Left cardiac atrium (tissue), 4 donors: ENCODE data around the gene MYL3. TPM values are rescaled to one million over a fixed set of nuclear protein-coding genes. Genes with fewer than 3 reads are reported as not detected.

ENCODE experiments used
- ATAC-seq, 2 donors: fragments of 200-7000 bp; cut with Tn5 transposase; one replicate each; pipeline ENCODE4 v1.9.1; 2020; ENCODE audit warnings: mild to moderate bottlenecking in 2 of 2, moderate library complexity in 2 of 2
- DNase-seq: peaks from one replicate; pipeline ENCODE4 v3.0.0-alpha.2; 2020
- intact Hi-C, 2 donors: fragments of 100-400 bp; cut with DNase I; formaldehyde crosslinking; loops; one replicate each; pipeline versions ENCODE4 v1.14.1 to v1.15.1; 2022 to 2023
- total RNA-seq, 2 donors: library from RNA; stranded (reverse); fragmentation: NEBNext Ultra II Directional; extraction: Animal tissue kit (Norgen Biotek cat#: 25700); gene quantifications; one replicate each; pipeline ENCODE4 v1.2.1, GENCODE V29; 2021
- donor health status: DM: no; HTN: yes; CAD: no.
- donor health status: DM: no; HTN: yes; CAD: no; lungs with severe emphysema.
- donor health status: DM: yes; HTN: yes; CAD: no.
- donor health status: Dilated cardiomyopathy.

MYL3 gene
- total RNA-seq, 2 donors from 2014 or later: 157 to 557 TPM

DNA sequence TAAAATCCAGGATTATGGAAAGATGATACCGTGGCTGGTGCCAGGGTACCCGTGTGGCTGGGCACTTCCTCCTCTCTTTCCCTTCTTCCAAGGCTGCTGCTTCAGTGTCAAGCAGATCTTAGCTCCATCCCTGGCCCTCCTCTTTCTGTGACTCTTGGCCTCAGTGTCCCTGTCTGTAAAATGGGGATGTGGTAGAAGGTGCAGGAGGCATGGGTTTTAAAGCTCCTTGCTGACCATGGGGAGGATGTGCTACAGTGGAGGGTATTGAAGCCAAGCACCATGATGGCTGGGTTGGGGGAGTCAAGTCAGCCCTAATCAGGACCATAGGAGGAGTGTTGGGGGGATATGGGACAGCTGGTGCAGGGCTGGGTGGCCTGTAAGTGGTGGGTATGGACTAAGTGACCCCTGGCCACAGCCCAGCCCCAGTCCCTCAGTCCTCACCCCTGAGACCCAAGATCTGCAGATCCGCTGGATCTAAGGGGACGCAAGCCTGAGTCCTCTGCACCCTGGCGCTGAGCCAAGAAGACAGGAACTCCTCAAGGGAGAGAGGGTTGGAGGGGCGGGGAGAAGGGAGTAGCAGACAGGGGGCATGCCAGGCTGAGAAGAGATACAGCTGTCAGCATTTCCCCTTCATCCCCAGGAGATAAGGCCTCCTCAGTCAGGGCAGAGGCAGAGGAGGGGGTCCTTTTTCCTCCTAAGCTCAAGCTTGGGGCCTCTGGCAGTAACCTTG is 26.3 kb upstream of the MYL3 start:
- ATAC-seq (no peak), DNase-seq (no peak)
- intact Hi-C loops: loop anchor here in 1 of 2 donors (5.0 kb wide), 1 partner anchor 42 kb away; no protein-coding TSS in a partner anchor

DNA sequence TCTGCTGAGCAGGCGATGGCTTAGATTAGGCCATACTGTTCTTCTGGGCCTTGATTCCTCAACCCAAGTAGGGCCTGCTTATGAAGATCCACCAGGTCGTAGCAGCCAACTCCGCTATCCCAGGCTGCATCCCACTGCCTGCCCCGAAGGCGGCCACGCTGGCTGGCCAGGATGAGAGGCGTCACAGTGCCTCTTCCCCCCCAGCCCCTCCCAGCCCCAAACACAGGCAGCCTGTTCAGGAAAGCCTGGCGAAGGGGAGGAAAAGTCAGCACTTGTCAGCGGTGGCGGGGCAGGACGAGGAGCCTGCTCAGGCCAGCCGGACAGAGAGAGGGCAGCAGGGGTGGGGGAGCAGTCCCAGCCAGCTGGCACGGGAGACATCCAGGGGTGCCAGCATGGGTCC is 25.5 kb upstream of the MYL3 start:
- intact Hi-C loops: no loop called here
- DNase-seq (no peak), ATAC-seq (no peak)

DNA sequence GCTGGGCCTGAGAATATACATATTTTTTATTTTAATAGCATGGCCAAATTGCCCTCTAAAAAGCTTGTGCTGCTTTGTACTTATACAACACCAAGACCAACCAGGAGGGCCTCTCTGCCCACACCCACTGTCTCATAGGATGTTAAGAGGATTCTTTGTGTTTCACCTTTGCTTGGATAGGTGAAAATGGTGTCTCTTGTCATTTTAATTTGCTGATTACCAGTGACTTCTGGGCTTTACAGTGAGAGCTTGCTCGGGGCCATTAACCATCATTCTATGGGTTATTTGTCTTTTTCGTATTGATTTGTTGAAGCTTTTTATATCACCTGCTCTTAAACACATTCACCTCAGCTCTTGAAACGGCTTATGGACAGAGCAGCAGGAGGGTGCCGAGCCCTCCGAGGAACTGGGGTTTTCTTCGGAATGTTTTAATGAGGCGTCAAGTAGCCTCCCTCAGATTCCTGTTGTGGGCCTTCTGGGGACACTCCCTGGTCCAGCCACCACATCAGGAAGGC is 24.8 kb upstream of the MYL3 start:
- DNase-seq (no peak), ATAC-seq (no peak)
- intact Hi-C loops: no loop called here

DNA sequence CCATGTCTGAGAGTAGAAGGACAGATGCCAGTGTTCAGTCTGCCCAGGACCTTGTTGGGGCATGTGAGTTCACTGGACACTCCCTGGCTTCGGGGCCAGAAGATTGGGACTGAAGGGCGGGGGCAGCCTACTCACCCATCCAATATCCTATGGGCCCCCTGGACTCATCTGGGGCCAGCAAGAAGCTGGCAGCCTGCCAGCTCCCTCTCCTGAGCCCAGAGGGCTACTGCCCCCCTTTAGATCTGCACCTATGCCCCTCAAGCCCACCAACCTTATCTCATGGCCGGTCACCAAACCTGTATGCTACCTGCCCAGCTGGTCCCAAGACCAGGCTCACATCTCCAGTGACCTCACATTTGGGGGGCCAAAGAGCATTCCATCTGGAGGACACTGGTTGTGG is 22.4 kb upstream of the MYL3 start:
- ATAC-seq: no peak

DNA sequence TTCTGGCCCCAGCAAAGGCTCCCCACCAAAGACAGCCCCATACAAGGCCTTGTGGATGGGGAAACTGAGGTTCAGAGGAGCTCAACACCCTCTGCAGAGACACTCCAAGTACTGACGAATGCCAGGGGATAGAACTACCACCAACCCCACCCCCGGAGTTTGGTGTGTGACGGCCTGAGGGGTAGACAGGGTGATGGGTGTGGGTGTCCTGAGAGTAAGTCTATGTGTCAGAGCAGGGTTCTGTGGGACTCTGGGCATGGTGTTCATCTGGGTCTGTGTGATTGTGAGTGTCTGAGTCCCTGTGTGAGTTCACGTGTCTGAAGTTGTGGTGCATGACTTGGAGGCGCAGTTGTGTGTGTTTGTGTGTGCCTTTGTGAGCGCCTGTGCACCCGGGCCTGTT is 21.7 kb upstream of the MYL3 start:
- ATAC-seq: no peak
- no peak for DNase-seq
- intact Hi-C loops: no loop called here

More for the DNA sequence above, 22.4 kb upstream of the MYL3 start:
- DNase-seq: no peak
- intact Hi-C loops: no loop called here

DNA sequence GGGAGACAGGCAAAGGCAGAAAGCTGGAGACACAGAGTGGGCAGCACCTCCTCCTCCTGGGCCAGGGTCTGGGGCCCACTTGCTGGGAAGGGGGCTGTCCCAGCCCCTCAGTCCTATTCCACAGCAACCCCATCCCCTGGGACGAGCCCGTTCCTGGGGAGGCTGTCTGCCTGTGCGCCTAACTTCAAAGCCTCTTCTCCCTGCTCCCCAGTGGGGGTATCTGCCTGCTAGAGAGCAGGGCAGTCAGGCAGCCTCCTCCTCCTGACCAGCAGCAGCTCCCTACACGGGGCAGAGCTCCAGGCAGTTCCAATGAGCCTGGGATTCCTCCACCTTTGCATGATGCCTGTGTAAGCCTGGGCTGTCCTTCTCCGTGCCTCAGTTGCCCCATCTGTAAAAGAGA is 21.2 kb upstream of the MYL3 start:
- ATAC-seq: no peak
- DNase-seq: no peak
- intact Hi-C loops: no loop called here

DNA sequence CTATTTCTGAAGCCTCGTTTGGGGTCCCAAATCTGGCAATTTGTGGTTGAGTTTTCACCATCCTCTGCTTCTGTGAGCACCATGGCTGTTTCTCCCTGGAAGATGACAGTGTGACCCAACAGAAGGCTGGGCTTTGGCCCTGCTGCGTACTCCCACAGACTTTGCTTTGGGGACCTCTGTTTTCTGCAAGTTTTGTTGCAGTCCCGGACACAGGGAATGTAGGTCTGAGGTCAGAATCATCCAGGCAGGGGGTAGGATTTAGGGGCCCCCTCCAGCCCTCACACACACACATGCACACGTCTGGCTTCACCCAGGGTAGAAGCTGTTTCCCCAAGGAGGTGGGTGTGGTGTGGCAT is 20.6 kb upstream of the MYL3 start:
- intact Hi-C loops: no loop called here
- no peak for DNase-seq
- no peak for ATAC-seq

DNA sequence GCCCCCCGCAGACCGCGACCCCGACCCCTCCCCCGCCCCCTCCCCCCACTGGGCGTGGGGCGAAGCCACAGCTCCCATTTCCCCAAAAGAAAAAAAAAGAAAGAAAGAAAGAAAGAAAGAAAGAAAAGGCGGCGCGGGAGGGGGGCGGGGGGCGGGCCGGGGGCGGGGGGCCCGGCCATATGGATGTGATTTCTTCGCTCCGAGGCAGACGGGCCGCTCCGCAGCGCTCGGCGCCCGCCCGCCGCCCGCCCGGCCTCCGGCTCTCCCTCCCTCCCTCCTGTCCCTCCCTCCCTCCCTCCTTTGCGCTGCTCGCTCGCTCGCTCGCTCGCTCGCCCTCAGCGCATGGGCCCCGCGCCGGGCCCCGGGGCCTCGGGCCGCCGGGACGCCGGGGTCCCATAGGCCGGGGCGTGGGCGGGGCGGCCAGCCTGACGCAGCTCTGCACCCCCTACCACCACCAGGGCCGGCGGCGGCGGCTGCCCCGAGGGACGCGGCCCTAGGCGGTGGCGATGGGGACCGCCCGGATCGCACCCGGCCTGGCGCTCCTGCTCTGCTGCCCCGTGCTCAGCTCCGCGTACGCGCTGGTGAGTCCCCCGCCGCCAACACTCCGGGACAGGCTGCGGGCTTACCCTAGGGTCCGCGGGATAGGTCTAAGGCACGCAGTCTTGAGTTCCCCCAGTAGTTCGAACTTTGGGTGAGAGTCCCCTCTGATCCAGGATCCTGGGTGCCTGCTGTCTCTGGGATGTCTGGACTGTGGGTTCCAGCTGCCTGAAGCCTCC is 20.0 kb upstream of the MYL3 start:
- intact Hi-C loops: no loop called here
- ATAC-seq: peak; percentile 64 to 71
- no peak for DNase-seq

DNA sequence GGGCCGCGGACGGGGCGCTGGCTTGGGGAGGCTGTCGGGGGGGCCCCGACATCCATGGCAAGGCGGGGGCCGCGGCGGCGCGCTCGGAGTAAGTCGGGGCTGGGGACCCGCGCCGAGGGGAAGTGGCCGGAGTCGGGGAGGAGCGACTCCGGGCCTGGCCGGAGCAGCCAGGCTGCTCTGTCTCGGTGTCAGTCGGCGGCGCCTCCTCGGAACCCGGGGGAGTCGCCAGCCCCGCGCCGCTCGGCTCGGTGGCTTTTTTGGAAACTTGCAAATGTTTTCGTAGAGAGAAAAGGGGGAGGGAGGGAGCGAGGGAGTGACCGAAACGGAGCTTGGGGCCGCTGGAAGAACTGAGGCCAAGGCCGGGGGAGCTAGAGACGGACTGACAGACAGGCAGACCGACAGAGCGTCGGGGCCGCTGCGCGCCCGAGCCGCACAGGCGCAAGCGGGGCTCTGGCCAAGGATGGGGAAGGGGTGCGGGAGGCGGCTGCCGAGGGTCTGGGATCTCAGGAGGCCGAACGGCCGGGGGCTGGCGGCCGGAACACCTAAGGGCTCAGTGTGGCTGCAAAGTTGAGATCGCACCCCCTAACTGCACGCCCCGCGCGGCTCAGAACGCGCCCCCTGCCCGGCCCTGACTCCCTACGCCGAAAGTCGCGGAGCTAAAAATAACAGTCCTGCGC is 19.3 kb upstream of the MYL3 start:
- intact Hi-C loops: no loop called here
- ATAC-seq: peak; percentile 53 to 58
- DNase-seq: no peak

DNA sequence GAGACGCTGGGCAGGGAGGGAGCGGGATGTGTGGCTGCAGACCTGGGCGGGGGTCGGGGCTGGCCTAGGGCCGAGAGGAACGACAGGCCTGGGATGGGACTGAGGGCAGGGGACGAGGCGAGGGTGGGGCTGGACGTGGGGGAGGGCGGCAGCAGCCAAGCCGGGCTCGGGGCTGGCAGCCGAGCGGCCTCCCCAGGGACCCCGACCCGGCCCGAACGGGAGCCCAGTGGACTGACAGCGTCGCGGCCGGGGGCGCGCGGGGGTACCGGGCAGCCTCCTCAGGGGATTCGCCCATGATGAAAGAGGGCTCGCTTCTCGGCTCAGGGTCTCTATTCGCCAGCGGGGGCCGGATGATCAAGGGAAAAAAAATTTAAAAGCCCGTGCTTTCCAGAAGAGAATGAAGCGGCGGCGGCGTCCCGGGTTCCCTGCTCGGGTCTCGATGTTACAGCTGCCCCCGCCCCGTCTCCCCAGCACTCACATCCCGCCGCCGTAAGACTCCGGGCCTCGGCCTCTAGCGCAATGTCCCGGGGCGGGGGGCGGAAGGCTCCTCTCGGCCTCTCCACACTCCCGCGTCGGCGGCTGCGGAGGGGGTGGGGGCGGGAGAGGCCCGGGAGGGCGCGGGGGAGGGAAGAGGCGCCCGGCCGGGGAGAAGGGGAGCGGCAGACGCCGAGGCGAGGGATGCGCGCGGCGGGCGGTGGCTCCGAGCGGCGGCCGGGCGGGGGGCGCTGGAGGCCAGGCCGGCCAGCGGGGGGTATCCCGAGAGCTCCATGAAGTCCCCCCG is 18.5 kb upstream of the MYL3 start:
- intact Hi-C loops: no loop called here
- peak; percentile 54 to 67 for ATAC-seq
- no peak for DNase-seq

DNA sequence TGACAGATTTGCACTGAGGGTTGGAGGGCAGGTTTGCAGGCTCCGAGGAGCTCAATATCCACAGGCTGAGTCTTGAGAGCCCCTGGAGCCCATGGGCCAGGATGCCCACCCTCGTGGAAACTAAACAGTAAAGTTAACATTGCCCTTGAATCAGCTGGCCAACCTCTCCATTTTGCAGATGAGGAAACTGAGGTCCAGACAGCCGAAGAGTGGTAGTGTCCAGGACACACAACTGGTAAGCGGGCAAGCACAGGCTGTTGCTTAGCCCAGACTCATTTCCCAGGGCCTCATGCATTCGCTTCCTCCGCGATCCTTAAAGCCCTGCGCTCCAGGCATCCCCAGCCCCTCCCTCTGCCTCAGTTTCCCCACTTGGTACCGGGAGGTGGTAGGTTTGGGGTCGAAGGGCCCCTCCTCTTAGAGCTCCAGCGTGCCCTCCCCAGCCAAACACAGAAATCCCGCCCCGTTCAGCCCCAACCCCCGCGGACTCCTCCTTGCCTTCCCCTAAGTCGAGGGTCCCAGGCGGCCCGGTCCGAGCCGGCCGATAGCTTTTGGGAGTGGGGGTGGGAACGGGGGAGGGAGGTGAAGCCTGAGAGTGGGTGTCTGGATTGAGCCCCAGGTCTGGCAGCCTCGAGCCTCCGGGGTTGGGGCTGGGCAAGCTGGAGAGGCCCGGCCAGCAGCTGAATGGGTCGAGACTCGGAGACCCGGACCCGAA is 17.8 kb upstream of the MYL3 start:
- intact Hi-C loops: no loop called here
- DNase-seq (no peak), ATAC-seq (no peak)

DNA sequence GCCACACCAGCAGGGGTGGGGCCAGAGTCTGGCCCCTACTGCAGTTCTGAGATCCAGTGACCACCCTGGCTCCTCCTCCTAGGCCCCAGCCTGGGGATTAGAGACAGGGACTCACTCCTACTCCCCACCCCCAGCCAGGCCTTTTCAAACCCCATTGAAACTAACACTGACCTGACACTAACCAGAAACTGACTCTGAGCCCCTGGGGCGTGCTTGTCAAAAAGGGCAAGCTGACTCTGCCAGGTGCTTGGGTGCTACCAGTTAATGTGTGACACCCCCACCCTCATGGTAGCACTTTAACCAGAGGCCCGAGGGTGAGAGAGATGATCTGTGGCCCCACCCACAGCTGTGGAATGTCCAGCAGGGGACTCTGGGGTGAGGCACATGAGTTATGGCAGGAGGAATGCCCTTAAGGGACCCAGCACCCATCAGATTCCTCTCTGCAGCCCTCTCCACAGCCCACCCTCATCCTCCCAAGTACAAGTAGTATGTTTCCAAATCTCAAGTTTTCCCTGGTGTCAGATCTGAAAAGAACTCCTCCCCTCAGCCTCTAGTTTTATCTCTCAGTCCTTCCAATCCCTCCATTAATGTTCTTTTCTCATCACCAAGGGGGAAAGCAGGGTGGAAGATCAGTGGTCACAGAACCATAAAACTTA is 15.7 kb upstream of the MYL3 start:
- no peak for DNase-seq
- ATAC-seq: no peak

DNA sequence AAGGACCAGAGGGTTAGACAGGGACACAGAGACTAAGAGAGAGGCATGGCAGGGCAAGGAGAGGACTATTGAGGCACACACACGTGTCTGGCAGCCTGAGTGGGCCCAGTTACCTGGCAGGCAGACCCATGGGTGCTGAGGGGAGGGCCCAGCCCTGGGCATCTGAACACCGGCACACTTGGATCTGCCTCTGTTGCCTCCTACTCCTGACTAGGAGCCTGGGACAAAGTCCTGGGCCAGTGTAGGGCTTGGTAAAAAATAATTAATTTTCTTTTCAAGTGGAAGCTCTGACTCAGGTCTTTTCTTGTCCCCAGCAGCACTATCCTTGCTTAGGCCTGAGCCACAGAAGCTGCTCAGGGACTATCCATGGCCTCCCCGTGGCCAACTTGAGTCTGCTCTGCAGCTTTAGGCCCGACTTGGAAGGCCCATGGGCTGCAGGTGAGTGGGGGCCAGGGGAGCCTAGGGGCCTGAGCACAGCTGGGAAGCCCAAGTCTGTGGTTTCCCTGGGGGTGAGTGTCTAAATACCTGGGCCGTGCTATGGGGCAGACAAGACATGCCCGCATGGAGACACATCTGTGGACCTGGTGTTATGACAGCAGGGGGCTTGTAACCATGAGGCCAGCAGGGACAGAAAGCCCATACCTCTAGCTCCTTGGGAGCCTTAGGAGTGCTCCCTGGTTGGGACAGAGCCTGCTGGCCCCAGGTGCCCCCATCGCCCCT is 14.3 kb upstream of the MYL3 start, which contains the start of gene PTH1R:
PTH1R (plus strand) TSS at position 316 of the 720 bp plus-strand sequence. CDS start 5,839 bp downstream, outside the sequence.
- intact Hi-C loops: no loop called here
- no peak for DNase-seq
- no peak for ATAC-seq

More for the DNA sequence above, 15.7 kb upstream of the MYL3 start:
- intact Hi-C loops: no loop called here

DNA sequence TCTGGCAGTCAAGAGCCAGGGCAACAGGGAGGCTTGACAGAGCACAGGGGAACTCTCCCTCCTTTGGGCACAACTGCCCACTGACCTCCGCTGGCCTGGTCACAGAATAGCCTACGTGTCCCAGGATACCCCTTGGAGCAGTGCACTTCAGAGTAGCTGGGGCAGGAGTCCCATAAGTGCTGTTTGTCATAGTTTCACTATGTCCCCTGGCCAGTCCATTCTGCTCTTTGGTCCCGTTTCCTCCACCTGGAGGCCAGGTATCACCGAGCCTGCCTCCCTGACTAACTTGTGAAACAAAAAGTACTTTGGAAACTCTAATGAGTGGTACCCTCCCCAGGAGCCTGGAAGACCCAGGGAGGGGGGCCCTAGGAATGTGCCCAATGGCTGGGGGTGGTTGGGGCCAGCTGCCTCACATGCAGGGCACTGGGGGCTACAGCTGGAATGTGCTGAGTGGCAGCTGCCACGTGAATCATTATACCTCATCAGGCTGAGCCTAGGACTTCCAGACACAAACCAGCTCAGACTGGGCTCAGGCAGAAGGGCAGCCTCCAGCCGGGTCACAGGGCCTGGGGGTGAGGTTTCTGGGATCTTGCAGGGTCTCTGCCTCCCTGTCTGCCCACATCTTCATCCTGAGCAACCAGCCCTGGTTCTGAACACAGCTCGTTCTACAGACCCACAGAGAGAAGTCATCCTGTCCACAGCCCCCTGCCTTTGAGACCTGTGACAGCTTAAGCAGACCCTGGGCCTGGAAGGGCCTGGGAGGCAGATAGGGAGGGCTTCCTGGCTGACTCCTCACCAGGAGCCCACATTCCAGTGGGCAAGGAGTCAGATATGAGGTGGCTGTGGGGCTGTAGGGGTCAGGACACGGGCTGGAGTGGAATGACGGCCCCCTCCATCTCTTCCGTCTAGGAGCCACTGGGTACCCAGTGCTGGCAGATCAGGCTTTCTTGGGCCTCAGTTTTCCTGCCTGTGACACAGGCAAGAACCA is 13.4 kb upstream of the MYL3 start:
- intact Hi-C loops: no loop called here
- no peak for ATAC-seq

DNA sequence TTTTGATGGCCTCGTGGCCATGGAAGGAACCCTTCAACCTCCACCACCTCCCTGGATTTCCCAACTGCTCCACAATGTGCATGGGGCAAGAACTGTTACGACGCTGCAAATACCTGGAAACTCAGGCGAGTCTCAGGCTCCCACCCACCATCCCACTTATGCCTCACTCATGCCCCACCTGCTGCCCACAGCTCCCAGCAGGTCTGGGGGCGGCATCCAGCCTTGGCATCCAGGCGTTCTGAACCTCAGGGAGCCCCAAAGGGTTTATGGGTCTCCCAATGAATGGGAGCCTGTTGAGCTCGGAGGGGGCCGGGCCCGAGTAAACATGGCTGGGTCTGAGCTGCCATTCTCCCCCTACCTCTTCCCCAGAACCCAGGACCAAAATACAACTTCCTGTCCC is 12.3 kb upstream of the MYL3 start:
- no peak for ATAC-seq
- intact Hi-C loops: no loop called here
- no peak for DNase-seq

More for the DNA sequence above, 13.4 kb upstream of the MYL3 start:
- DNase-seq: no peak

DNA sequence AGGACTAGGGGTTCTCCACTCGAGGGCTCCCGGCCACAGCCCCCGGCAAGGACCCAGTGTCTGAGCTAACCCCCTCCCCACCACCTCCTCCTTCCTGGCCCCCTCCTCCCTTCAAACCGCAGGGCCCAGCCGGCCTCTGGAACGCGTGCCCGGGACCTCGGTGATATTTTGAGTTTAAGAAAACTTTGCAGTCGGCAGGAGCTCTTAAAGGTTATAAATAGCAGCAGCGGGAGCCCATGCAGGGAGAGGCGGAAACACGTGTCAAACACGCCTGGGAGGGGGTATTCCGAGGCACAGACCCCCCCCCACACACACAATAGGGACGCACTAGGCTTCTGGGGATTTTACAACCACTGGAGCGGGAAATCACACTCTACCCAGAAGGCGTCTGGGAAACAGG is 11.2 kb upstream of the MYL3 start:
- DNase-seq (no peak), ATAC-seq (peak in 1 of 2 donors; percentile 54)
- intact Hi-C loops: no loop called here
